ENCODE results near the gene MARCKS.

MARCKS gene

GRCh38 chr6:113856625-113857555, at the start of gene MARCKS:
MARCKS (plus strand) TSS chr6:113857345; CDS start chr6:113857746, 401 bp downstream.
- no peak for DNase-seq

- no peak for DNase-seq
These were observed 47.3 kb upstream of the MARCKS start for GRCh38 chr6:113809826-113810225.

- no peak for DNase-seq
These were observed 44.0 kb upstream of the MARCKS start for GRCh38 chr6:113813142-113813541.

GRCh38 chr6:113818578-113818977, 38.6 kb upstream of the MARCKS start:
- DNase-seq, result no peak

GRCh38 chr6:113819169-113819830, 37.8 kb upstream of the MARCKS start:
- no peak for DNase-seq

- DNase-seq, result no peak
These were observed 36.4 kb upstream of the MARCKS start for GRCh38 chr6:113820761-113821160.

GRCh38 chr6:113821445-113821844, 35.7 kb upstream of the MARCKS start:
- no peak for DNase-seq

GRCh38 chr6:113823916-113824315, 33.2 kb upstream of the MARCKS start:
- no peak for DNase-seq

GRCh38 chr6:113824411-113824810, 32.7 kb upstream of the MARCKS start:
- DNase-seq, result no peak

- no peak for DNase-seq
These were observed 32.3 kb upstream of the MARCKS start for GRCh38 chr6:113824866-113825265.

- DNase-seq, result no peak
These were observed 31.4 kb upstream of the MARCKS start for GRCh38 chr6:113825781-113826180.

GRCh38 chr6:113828984-113829695, 28.0 kb upstream of the MARCKS start:
- no peak for DNase-seq

GRCh38 chr6:113829696-113830045, 27.5 kb upstream of the MARCKS start:
- DNase-seq, result no peak

GRCh38 chr6:113830140-113830539, 27.0 kb upstream of the MARCKS start:
- no peak for DNase-seq

GRCh38 chr6:113833537-113833936, 23.6 kb upstream of the MARCKS start:
- no peak for DNase-seq

GRCh38 chr6:113837170-113837569, 20.0 kb upstream of the MARCKS start:
- no peak for DNase-seq

- no peak for DNase-seq
These were observed 15.0 kb upstream of the MARCKS start for GRCh38 chr6:113842165-113842564.

GRCh38 chr6:113843500-113844073, 13.6 kb upstream of the MARCKS start:
- no peak for DNase-seq

GRCh38 chr6:113846577-113846976, 10.6 kb upstream of the MARCKS start:
- DNase-seq, result no peak

GRCh38 chr6:113847447-113847846, 9.7 kb upstream of the MARCKS start:
- DNase-seq, result no peak

GRCh38 chr6:113848280-113848679, 8.9 kb upstream of the MARCKS start:
- no peak for DNase-seq

GRCh38 chr6:113848811-113849210, 8.3 kb upstream of the MARCKS start:
- DNase-seq, result no peak

GRCh38 chr6:113853252-113853651, 3.9 kb upstream of the MARCKS start:
- DNase-seq, result no peak

Measured in stimulated activated CD4-positive, alpha-beta T cell treated with anti-CD3 and anti-CD28 coated beads, Interleukin-12 subunit alpha, Interleukin-12 subunit beta, amount 100 ng/mL, for 4 hours (primary cell).